HEK293 (cell line): ENCODE results near the gene ARCN1.

Experiments
- GLIS1 ChIP-seq: fragments of 450-650 bp; formaldehyde crosslinking; IDR thresholded peaks from 2 replicates; pipeline ENCODE4 v1.5.1; 2016; ENCODE audit warnings: missing biosample characterization, missing genetic modification characterization
- ZBTB48 ChIP-seq: fragments of 450-650 bp; formaldehyde crosslinking; IDR thresholded peaks from 2 replicates; pipeline ENCODE4 v1.5.1; 2016; ENCODE audit warnings: missing biosample characterization, missing genetic modification characterization
- ZFP3 ChIP-seq: fragments of 450-650 bp; formaldehyde crosslinking; IDR thresholded peaks from 2 replicates; pipeline ENCODE4 v1.5.1; 2016; ENCODE audit warnings: low read depth, missing biosample characterization, missing genetic modification characterization
- ZNF169 ChIP-seq: fragments of 450-650 bp; formaldehyde crosslinking; IDR thresholded peaks from 2 replicates; pipeline ENCODE4 v1.5.1; 2016; ENCODE audit warnings: missing biosample characterization, missing genetic modification characterization
- ZNF324 ChIP-seq: fragments of 450-650 bp; formaldehyde crosslinking; IDR thresholded peaks from 2 replicates; pipeline ENCODE4 v1.5.1; 2016; ENCODE audit warnings: missing biosample characterization, missing genetic modification characterization
- ZNF404 ChIP-seq: fragments of 450-650 bp; formaldehyde crosslinking; IDR thresholded peaks from 2 replicates; pipeline ENCODE4 v1.5.1; 2017; ENCODE audit warnings: missing biosample characterization, missing genetic modification characterization
- ZNF423 ChIP-seq: fragments of 450-650 bp; formaldehyde crosslinking; IDR thresholded peaks from 2 replicates; pipeline ENCODE4 v1.5.1; 2016; ENCODE audit warnings: missing biosample characterization, missing genetic modification characterization
- ZNF433 ChIP-seq: fragments of 450-650 bp; formaldehyde crosslinking; IDR thresholded peaks from 2 replicates; pipeline ENCODE4 v1.5.1; 2016; ENCODE audit warnings: missing biosample characterization, missing genetic modification characterization, low read depth
- ZNF510 ChIP-seq: fragments of 450-650 bp; formaldehyde crosslinking; IDR thresholded peaks from 2 replicates; pipeline ENCODE4 v1.5.1; 2018; ENCODE audit warnings: mild to moderate bottlenecking, missing genetic modification characterization, missing biosample characterization; ENCODE audit not compliant: insufficient replicate concordance
- ZNF664 ChIP-seq: fragments of 450-650 bp; formaldehyde crosslinking; IDR thresholded peaks from 2 replicates; pipeline ENCODE4 v1.5.1; 2016; ENCODE audit warnings: missing biosample characterization, missing genetic modification characterization
- ZNF785 ChIP-seq: fragments of 450-650 bp; formaldehyde crosslinking; IDR thresholded peaks from 2 replicates; pipeline ENCODE4 v1.5.1; 2016; ENCODE audit warnings: missing biosample characterization, missing genetic modification characterization
- ZSCAN30 ChIP-seq: fragments of 450-650 bp; IDR thresholded peaks from 2 replicates; pipeline ENCODE4 v1.5.1; 2018; ENCODE audit warnings: missing biosample characterization, mild to moderate bottlenecking, missing genetic modification characterization, moderate library complexity
- TF ChIP-seq, protein P1 (sequence below): fragments of 450-650 bp; formaldehyde crosslinking; IDR thresholded peaks from 2 replicates; pipeline ENCODE4 v1.5.0; 2017; ENCODE audit warnings: missing biosample characterization, missing genetic modification characterization, borderline replicate concordance
- TF ChIP-seq, protein P2 (sequence below): fragments of 450-650 bp; formaldehyde crosslinking; IDR thresholded peaks from 2 replicates; pipeline ENCODE4 v1.5.1; 2016; ENCODE audit warnings: missing biosample characterization, missing genetic modification characterization, borderline replicate concordance
- TF ChIP-seq, protein P3 (sequence below): fragments of 450-650 bp; formaldehyde crosslinking; IDR thresholded peaks from 2 replicates; pipeline ENCODE4 v1.5.1; 2016; ENCODE audit warnings: missing biosample characterization, missing genetic modification characterization
- TF ChIP-seq, protein P4 (sequence below): fragments of 450-650 bp; formaldehyde crosslinking; conservative IDR thresholded peaks from 2 replicates; pipeline ENCODE4 v1.5.1; 2016; ENCODE audit warnings: low read depth, missing biosample characterization, missing genetic modification characterization
- TF ChIP-seq, protein P5 (sequence below): fragments of 450-650 bp; formaldehyde crosslinking; conservative IDR thresholded peaks from 2 replicates; pipeline ENCODE4 v1.5.1; 2016; ENCODE audit warnings: low read depth, missing biosample characterization, missing genetic modification characterization

The ARCN1 gene

DNA sequence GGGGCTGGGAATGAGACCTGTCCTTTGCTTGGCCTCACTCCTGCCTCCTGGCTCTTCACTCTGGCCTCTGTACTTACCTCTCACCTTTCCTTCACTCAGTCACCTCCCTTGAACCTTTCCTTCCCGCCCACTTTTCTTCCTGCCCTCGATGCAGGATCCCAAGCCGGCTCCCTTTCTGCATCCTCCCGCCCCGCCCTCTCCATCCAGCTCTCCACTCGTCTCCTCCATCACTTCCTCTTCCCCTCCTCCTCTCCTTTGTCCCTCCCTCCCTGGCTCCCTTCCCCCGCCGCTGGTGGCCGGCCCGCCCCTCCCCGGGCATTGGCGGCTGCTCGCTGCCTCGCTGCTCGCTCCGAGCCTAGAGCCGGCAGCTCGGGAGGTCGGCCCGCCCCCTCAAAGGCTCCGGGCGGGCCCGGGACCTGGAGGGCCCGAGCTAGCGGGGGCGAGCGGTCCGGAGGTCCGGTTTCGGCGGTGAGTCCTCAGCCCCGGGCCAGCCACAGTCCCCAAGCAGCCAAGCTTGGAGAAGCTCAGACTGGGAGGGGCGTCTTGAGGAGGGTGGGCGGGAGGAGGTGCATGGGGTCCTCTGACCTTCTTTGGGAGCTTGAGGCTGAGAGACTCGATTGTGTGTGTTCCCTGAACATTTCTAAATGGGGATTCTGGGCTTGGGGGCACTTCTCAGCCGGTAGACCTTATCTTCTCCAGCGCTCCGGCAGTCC is 49.0 kb downstream of the ARCN1 start (continued):
- TF ChIP-seq GLIS1 (tag by site-specific recombination) (peak; percentile 87), ZNF510 (no peak), ZSCAN30 (tag by site-specific recombination) (0 out of 2 replicates have a peak, but pooled peaks have one; percentile 13), ZNF404 (tag by site-specific recombination) (no peak), ZNF324 (no peak), ZNF664 (tag by site-specific recombination) (no peak), ZFP3 (tag by site-specific recombination) (no peak), ZBTB48 (tag by site-specific recombination) (no peak), ZNF169 (tag by site-specific recombination) (no peak), ZNF785 (tag by site-specific recombination) (no peak), ZNF423 (no peak), ZNF433 (tag by site-specific recombination) (no peak)
- TF ChIP-seq, protein P1, sequence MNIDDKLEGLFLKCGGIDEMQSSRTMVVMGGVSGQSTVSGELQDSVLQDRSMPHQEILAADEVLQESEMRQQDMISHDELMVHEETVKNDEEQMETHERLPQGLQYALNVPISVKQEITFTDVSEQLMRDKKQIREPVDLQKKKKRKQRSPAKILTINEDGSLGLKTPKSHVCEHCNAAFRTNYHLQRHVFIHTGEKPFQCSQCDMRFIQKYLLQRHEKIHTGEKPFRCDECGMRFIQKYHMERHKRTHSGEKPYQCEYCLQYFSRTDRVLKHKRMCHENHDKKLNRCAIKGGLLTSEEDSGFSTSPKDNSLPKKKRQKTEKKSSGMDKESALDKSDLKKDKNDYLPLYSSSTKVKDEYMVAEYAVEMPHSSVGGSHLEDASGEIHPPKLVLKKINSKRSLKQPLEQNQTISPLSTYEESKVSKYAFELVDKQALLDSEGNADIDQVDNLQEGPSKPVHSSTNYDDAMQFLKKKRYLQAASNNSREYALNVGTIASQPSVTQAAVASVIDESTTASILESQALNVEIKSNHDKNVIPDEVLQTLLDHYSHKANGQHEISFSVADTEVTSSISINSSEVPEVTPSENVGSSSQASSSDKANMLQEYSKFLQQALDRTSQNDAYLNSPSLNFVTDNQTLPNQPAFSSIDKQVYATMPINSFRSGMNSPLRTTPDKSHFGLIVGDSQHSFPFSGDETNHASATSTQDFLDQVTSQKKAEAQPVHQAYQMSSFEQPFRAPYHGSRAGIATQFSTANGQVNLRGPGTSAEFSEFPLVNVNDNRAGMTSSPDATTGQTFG = no peak
- TF ChIP-seq, protein P2, sequence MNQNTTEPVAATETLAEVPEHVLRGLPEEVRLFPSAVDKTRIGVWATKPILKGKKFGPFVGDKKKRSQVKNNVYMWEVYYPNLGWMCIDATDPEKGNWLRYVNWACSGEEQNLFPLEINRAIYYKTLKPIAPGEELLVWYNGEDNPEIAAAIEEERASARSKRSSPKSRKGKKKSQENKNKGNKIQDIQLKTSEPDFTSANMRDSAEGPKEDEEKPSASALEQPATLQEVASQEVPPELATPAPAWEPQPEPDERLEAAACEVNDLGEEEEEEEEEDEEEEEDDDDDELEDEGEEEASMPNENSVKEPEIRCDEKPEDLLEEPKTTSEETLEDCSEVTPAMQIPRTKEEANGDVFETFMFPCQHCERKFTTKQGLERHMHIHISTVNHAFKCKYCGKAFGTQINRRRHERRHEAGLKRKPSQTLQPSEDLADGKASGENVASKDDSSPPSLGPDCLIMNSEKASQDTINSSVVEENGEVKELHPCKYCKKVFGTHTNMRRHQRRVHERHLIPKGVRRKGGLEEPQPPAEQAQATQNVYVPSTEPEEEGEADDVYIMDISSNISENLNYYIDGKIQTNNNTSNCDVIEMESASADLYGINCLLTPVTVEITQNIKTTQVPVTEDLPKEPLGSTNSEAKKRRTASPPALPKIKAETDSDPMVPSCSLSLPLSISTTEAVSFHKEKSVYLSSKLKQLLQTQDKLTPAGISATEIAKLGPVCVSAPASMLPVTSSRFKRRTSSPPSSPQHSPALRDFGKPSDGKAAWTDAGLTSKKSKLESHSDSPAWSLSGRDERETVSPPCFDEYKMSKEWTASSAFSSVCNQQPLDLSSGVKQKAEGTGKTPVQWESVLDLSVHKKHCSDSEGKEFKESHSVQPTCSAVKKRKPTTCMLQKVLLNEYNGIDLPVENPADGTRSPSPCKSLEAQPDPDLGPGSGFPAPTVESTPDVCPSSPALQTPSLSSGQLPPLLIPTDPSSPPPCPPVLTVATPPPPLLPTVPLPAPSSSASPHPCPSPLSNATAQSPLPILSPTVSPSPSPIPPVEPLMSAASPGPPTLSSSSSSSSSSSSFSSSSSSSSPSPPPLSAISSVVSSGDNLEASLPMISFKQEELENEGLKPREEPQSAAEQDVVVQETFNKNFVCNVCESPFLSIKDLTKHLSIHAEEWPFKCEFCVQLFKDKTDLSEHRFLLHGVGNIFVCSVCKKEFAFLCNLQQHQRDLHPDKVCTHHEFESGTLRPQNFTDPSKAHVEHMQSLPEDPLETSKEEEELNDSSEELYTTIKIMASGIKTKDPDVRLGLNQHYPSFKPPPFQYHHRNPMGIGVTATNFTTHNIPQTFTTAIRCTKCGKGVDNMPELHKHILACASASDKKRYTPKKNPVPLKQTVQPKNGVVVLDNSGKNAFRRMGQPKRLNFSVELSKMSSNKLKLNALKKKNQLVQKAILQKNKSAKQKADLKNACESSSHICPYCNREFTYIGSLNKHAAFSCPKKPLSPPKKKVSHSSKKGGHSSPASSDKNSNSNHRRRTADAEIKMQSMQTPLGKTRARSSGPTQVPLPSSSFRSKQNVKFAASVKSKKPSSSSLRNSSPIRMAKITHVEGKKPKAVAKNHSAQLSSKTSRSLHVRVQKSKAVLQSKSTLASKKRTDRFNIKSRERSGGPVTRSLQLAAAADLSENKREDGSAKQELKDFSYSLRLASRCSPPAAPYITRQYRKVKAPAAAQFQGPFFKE (tag by site-specific recombination) = no peak
- TF ChIP-seq, protein P3, sequence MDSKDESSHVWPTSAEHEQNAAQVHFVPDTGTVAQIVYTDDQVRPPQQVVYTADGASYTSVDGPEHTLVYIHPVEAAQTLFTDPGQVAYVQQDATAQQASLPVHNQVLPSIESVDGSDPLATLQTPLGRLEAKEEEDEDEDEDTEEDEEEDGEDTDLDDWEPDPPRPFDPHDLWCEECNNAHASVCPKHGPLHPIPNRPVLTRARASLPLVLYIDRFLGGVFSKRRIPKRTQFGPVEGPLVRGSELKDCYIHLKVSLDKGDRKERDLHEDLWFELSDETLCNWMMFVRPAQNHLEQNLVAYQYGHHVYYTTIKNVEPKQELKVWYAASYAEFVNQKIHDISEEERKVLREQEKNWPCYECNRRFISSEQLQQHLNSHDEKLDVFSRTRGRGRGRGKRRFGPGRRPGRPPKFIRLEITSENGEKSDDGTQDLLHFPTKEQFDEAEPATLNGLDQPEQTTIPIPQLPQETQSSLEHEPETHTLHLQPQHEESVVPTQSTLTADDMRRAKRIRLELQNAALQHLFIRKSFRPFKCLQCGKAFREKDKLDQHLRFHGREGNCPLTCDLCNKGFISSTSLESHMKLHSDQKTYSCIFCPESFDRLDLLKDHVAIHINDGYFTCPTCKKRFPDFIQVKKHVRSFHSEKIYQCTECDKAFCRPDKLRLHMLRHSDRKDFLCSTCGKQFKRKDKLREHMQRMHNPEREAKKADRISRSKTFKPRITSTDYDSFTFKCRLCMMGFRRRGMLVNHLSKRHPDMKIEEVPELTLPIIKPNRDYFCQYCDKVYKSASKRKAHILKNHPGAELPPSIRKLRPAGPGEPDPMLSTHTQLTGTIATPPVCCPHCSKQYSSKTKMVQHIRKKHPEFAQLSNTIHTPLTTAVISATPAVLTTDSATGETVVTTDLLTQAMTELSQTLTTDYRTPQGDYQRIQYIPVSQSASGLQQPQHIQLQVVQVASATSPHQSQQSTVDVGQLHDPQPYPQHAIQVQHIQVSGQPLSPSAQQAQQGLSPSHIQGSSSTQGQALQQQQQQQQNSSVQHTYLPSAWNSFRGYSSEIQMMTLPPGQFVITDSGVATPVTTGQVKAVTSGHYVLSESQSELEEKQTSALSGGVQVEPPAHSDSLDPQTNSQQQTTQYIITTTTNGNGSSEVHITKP (tag by site-specific recombination) = peak; percentile 21; the same call in 1 of the 2 replicates
- TF ChIP-seq, protein P4, sequence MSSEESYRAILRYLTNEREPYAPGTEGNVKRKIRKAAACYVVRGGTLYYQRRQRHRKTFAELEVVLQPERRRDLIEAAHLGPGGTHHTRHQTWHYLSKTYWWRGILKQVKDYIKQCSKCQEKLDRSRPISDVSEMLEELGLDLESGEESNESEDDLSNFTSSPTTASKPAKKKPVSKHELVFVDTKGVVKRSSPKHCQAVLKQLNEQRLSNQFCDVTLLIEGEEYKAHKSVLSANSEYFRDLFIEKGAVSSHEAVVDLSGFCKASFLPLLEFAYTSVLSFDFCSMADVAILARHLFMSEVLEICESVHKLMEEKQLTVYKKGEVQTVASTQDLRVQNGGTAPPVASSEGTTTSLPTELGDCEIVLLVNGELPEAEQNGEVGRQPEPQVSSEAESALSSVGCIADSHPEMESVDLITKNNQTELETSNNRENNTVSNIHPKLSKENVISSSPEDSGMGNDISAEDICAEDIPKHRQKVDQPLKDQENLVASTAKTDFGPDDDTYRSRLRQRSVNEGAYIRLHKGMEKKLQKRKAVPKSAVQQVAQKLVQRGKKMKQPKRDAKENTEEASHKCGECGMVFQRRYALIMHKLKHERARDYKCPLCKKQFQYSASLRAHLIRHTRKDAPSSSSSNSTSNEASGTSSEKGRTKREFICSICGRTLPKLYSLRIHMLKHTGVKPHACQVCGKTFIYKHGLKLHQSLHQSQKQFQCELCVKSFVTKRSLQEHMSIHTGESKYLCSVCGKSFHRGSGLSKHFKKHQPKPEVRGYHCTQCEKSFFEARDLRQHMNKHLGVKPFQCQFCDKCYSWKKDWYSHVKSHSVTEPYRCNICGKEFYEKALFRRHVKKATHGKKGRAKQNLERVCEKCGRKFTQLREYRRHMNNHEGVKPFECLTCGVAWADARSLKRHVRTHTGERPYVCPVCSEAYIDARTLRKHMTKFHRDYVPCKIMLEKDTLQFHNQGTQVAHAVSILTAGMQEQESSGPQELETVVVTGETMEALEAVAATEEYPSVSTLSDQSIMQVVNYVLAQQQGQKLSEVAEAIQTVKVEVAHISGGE = peak; percentile 40; the same call in 1 of the 2 replicates
- TF ChIP-seq, protein P5, sequence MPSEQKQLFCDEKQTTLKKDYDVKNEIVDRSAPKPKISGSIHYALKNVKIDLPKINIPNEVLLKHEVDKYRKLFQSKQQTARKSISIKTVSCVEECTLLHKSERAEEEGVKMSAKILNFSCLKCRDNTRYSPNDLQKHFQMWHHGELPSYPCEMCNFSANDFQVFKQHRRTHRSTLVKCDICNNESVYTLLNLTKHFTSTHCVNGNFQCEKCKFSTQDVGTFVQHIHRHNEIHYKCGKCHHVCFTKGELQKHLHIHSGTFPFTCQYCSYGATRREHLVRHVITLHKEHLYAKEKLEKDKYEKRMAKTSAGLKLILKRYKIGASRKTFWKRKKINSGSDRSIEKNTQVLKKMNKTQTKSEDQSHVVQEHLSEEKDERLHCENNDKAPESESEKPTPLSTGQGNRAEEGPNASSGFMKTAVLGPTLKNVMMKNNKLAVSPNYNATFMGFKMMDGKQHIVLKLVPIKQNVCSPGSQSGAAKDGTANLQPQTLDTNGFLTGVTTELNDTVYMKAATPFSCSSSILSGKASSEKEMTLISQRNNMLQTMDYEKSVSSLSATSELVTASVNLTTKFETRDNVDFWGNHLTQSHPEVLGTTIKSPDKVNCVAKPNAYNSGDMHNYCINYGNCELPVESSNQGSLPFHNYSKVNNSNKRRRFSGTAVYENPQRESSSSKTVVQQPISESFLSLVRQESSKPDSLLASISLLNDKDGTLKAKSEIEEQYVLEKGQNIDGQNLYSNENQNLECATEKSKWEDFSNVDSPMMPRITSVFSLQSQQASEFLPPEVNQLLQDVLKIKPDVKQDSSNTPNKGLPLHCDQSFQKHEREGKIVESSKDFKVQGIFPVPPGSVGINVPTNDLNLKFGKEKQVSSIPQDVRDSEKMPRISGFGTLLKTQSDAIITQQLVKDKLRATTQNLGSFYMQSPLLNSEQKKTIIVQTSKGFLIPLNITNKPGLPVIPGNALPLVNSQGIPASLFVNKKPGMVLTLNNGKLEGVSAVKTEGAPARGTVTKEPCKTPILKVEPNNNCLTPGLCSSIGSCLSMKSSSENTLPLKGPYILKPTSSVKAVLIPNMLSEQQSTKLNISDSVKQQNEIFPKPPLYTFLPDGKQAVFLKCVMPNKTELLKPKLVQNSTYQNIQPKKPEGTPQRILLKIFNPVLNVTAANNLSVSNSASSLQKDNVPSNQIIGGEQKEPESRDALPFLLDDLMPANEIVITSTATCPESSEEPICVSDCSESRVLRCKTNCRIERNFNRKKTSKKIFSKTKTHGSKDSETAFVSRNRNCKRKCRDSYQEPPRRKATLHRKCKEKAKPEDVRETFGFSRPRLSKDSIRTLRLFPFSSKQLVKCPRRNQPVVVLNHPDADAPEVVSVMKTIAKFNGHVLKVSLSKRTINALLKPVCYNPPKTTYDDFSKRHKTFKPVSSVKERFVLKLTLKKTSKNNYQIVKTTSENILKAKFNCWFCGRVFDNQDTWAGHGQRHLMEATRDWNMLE (tag by site-specific recombination) = no peak
